Parathyroid adenoma (tissue), 2 donors: ENCODE data around the gene CGB7.
"Not testable (repeated sequence)": the region's sequence is repeated elsewhere in the genome, so short reads cannot be mapped to it uniquely, and the experiment has no call there.

Experiments
- H2AFZ ChIP-seq: fragments of 300-600 bp; sonication (generic); one replicate; pipeline ENCODE4 v1.7.0; 2017; ENCODE audit warnings: antibody characterized with exemption, mild to moderate bottlenecking
- H3K27ac ChIP-seq: fragments of 300-600 bp; sonication (generic); one replicate; pipeline ENCODE4 v1.7.0; 2017
- H3K27me3 ChIP-seq: fragments of 300-600 bp; sonication (generic); one replicate; pipeline ENCODE4 v1.7.0; 2017; ENCODE audit warnings: low read length; ENCODE audit not compliant: control insufficient read depth, insufficient read depth
- H3K36me3 ChIP-seq: fragments of 300-600 bp; sonication (generic); one replicate; pipeline ENCODE4 v1.7.0; 2017; ENCODE audit warnings: low read length; ENCODE audit not compliant: control insufficient read depth, insufficient read depth
- H3K4me1 ChIP-seq: fragments of 300-600 bp; sonication (generic); one replicate; pipeline ENCODE4 v1.7.0; 2017; ENCODE audit warnings: control low read depth
- H3K4me2 ChIP-seq: fragments of 300-600 bp; sonication (generic); one replicate; pipeline ENCODE4 v1.7.0; 2017; ENCODE audit warnings: low read length
- H3K4me3 ChIP-seq: fragments of 300-600 bp; sonication (generic); one replicate; pipeline ENCODE4 v1.7.0; 2017; ENCODE audit warnings: low read depth, low read length
- H3K79me2 ChIP-seq: fragments of 300-600 bp; sonication (generic); one replicate; pipeline ENCODE4 v1.7.0; 2017; ENCODE audit warnings: control low read depth
- H3K9ac ChIP-seq: fragments of 300-600 bp; sonication (generic); one replicate; pipeline ENCODE4 v1.7.0; 2017; ENCODE audit warnings: mild to moderate bottlenecking
- H3K9me3 ChIP-seq: fragments of 300-600 bp; sonication (generic); one replicate; pipeline ENCODE4 v1.7.0; 2017; ENCODE audit warnings: low read length; ENCODE audit not compliant: control insufficient read depth
- CTCF ChIP-seq: fragments of 300-600 bp; sonication (generic); IDR thresholded peaks from one replicate; pipeline ENCODE4 v1.7.0; 2017; ENCODE audit warnings: antibody characterized with exemption, mild to moderate bottlenecking
- donor health status: primary hyperparathyroidism.

The CGB7 gene

GRCh38 chr19:49042666-49043065 lies 14.9 kb downstream of the CGB7 start:
- not testable (repeated sequence) for H3K9me3 ChIP-seq, H3K79me2 ChIP-seq, H3K4me1 ChIP-seq, H3K27ac ChIP-seq, H3K4me3 ChIP-seq, H3K9ac ChIP-seq, H2AFZ ChIP-seq, H3K36me3 ChIP-seq, H3K27me3 ChIP-seq, H3K4me2 ChIP-seq

GRCh38 chr19:49042177-49042576 lies 15.4 kb downstream of the CGB7 start:
- H3K9me3 ChIP-seq, result no peaks in the 10 kb centered on the region
- H3K4me3 ChIP-seq, result no peak overlapping the region
- H3K36me3 ChIP-seq, result no peaks in the 10 kb centered on the region
- H3K4me2 ChIP-seq, result no peak overlapping the region
- H3K4me1 ChIP-seq, result no peaks in the 10 kb centered on the region
- H2AFZ ChIP-seq, result no peak overlapping the region
- no peak for TF ChIP-seq CTCF
- H3K9ac ChIP-seq, result no peak overlapping the region
- H3K27ac ChIP-seq, result no peak overlapping the region
- no peaks in the 10 kb centered on the region for H3K27me3 ChIP-seq
- H3K79me2 ChIP-seq, result no peaks in the 10 kb centered on the region

- H3K9ac ChIP-seq, H2AFZ ChIP-seq, H3K27ac ChIP-seq, H3K9me3 ChIP-seq, H3K4me3 ChIP-seq, H3K27me3 ChIP-seq, H3K4me2 ChIP-seq, H3K36me3 ChIP-seq, H3K79me2 ChIP-seq, H3K4me1 ChIP-seq: not testable (repeated sequence)
These were observed 17.8 kb downstream of the CGB7 start for GRCh38 chr19:49039736-49040135.

GRCh38 chr19:49038557-49039276 lies 18.8 kb downstream of the CGB7 start:
- H3K9ac ChIP-seq, H3K9me3 ChIP-seq, H3K27me3 ChIP-seq, H3K27ac ChIP-seq, H3K4me3 ChIP-seq, H3K36me3 ChIP-seq, H2AFZ ChIP-seq, H3K79me2 ChIP-seq, H3K4me1 ChIP-seq, H3K4me2 ChIP-seq: not testable (repeated sequence)

- H2AFZ ChIP-seq, H3K9ac ChIP-seq, H3K27me3 ChIP-seq, H3K4me1 ChIP-seq, H3K4me3 ChIP-seq, H3K27ac ChIP-seq, H3K79me2 ChIP-seq, H3K36me3 ChIP-seq, H3K4me2 ChIP-seq, H3K9me3 ChIP-seq: not testable (repeated sequence)
These were observed 19.4 kb downstream of the CGB7 start for GRCh38 chr19:49038111-49038510.

- H3K9ac ChIP-seq, H3K27ac ChIP-seq, H3K36me3 ChIP-seq, H3K4me2 ChIP-seq, H3K4me3 ChIP-seq, H3K27me3 ChIP-seq, H3K79me2 ChIP-seq, H3K9me3 ChIP-seq, H3K4me1 ChIP-seq, H2AFZ ChIP-seq: not testable (repeated sequence)
These were observed 20.7 kb downstream of the CGB7 start, which contains the start of gene CGB1 for GRCh38 chr19:49036815-49037214. Gene CGB1 (minus strand): TSS chr19:49036895. CDS start chr19:49036711, 184 bp downstream.

- H3K79me2 ChIP-seq, H3K4me2 ChIP-seq, H3K4me3 ChIP-seq, H3K4me1 ChIP-seq, H3K9me3 ChIP-seq, H3K27ac ChIP-seq, H2AFZ ChIP-seq, H3K9ac ChIP-seq, H3K36me3 ChIP-seq, H3K27me3 ChIP-seq: not testable (repeated sequence)
These were observed 25.8 kb downstream of the CGB7 start, which contains the start of gene CGB2 for GRCh38 chr19:49031642-49032301. Gene CGB2 (plus strand): TSS chr19:49031890. CDS start chr19:49032096, 206 bp downstream.

GRCh38 chr19:49030323-49030722 lies 27.2 kb downstream of the CGB7 start:
- not testable (repeated sequence) for H2AFZ ChIP-seq, H3K9ac ChIP-seq, H3K9me3 ChIP-seq, H3K4me3 ChIP-seq, H3K79me2 ChIP-seq, H3K4me2 ChIP-seq, H3K27me3 ChIP-seq, H3K27ac ChIP-seq, H3K36me3 ChIP-seq, H3K4me1 ChIP-seq

GRCh38 chr19:49029749-49030148 lies 27.8 kb downstream of the CGB7 start:
- not testable (repeated sequence) for H3K27me3 ChIP-seq, H3K36me3 ChIP-seq, H3K4me2 ChIP-seq, H3K27ac ChIP-seq, H3K4me3 ChIP-seq, H3K4me1 ChIP-seq, H3K9me3 ChIP-seq, H2AFZ ChIP-seq, H3K9ac ChIP-seq, H3K79me2 ChIP-seq

- H3K79me2 ChIP-seq, H3K4me2 ChIP-seq, H3K36me3 ChIP-seq, H3K4me1 ChIP-seq, H3K27ac ChIP-seq, H3K9ac ChIP-seq, H2AFZ ChIP-seq, H3K9me3 ChIP-seq, H3K27me3 ChIP-seq, H3K4me3 ChIP-seq: not testable (repeated sequence)
These were observed 28.9 kb downstream of the CGB7 start for GRCh38 chr19:49028686-49029085.
